Motor neuron (in vitro differentiated cells): ENCODE data around the gene UBR3. TPM values are rescaled to one million over a fixed set of nuclear protein-coding genes. Genes with fewer than 3 reads are reported as not detected.
"Not testable (repeated sequence)": the region's sequence is repeated elsewhere in the genome, so short reads cannot be mapped to it uniquely, and the experiment has no call there.

Source experiments
- ATAC-seq, 8 experiments: fragments of 200-7000 bp; cut with Tn5 transposase; replicated peaks in 6 of 8; 2 replicates each; pipeline ENCODE4 v1.8.0; 2021; ENCODE audit warnings: mild to moderate bottlenecking in 8 of 8, moderate library complexity in 8 of 8
- H3K27ac ChIP-seq, 2 donors: fragments of 250-450 bp; sonication (Bioruptor Pico); 2 replicates each; pipeline ENCODE4 v1.9.0; 2021; ENCODE audit warnings: antibody characterized with exemption in 2 of 2, mild to moderate bottlenecking in 2 of 2, moderate library complexity in 1 of 2
- H3K4me1 ChIP-seq, 2 donors: fragments of 250-450 bp; sonication (Bioruptor Pico); replicated peaks in 1 of 2; 2 replicates each; pipeline ENCODE4 v1.6.1; 2021; ENCODE audit warnings: antibody characterized with exemption in 2 of 2, mild to moderate bottlenecking in 2 of 2, moderate library complexity in 1 of 2
- H3K4me3 ChIP-seq, 5 donors: fragments of 250-450 bp; sonication (Bioruptor Pico); 2 replicates each; pipeline ENCODE4 v1.9.0; 2021; ENCODE audit warnings: antibody characterized with exemption in 5 of 5, mild to moderate bottlenecking in 5 of 5, moderate library complexity in 4 of 5
- WGBS, 10 experiments: fragments of 450-650 bp; shearing (Covaris generic); methylation state at CpG; one replicate each; pipeline ENCODE4 v1.0.0; 2022; 5-methylcytosine and 5-hydroxymethylcytosine counted together
- in situ Hi-C, 9 experiments: fragments of 400-800 bp; cut with MboI; loops; one replicate each; pipeline ENCODE4 v1.15.0; 2021; ENCODE audit warnings: low sequenced_read_pairs in 9 of 9, low pct_unique_long_range_greater_than_20kb in 2 of 9; ENCODE audit not compliant: unreplicated experiment in 9 of 9
- total RNA-seq, 8 experiments: library from RNA; unstranded; fragments of 300-600 nt; gene quantifications; 2 replicates each; pipeline versions ENCODE4 v1.2.3 to v1.2.4, GENCODE V29; 2022

The UBR3 gene
- total RNA-seq, 8 experiments from 2014 or later, result 24.7 to 61.0 (median 33.2) TPM

- WGBS, 10 experiments, result 92 to 100% (median 100%) methylated on average over 2 of the region's 2 CpGs; no CpG with 5 or more reads in 3 of the 10 experiments
- Histone ChIP-seq H3K4me3 (no peak overlapping the region), H3K4me1 (no peaks in the 10 kb centered on the region), H3K27ac (no peak overlapping the region)
- in situ Hi-C loops, result no loop called here
- no peak for ATAC-seq
These were observed 11.7 kb downstream of the UBR3 start for GRCh38 chr2:169838743-169839489.

GRCh38 chr2:169839954-169840746 lies 12.9 kb downstream of the UBR3 start:
- in situ Hi-C loops, result no loop called here
- 58 to 100% (median 90%) methylated on average over 1 to 5 of the region's 10 CpGs; no CpG with 5 or more reads in 3 of the 10 experiments for WGBS, 10 experiments

GRCh38 chr2:169840747-169841142 lies 13.5 kb downstream of the UBR3 start:
- no peak for ATAC-seq
- Histone ChIP-seq H3K27ac (no peak overlapping the region), H3K4me1 (no peaks in the 10 kb centered on the region), H3K4me3 (no peak overlapping the region)
- WGBS, 10 experiments, result 94 to 100% (median 100%) methylated on average over 1 to 2 of the region's 2 CpGs; no CpG with 5 or more reads in 4 of the 10 experiments
- in situ Hi-C loops, result no loop called here

More at GRCh38 chr2:169839954-169840746, 12.9 kb downstream of the UBR3 start:
- ATAC-seq, result peak in 1 of 8 experiments; percentile 31
- H3K4me3 ChIP-seq, result no peak overlapping the region
- no peak overlapping the region for H3K27ac ChIP-seq
- H3K4me1 ChIP-seq, result no peaks in the 10 kb centered on the region

GRCh38 chr2:169841625-169842024 lies 14.4 kb downstream of the UBR3 start:
- H3K27ac ChIP-seq, H3K4me1 ChIP-seq, ATAC-seq, H3K4me3 ChIP-seq, in situ Hi-C loops: not testable (repeated sequence)
- no CpG with 5 or more reads among the region's 24 CpGs for WGBS, 10 experiments

- ATAC-seq, result no peak
- no peak overlapping the region for H3K27ac ChIP-seq
- H3K4me1 ChIP-seq, result no peaks in the 10 kb centered on the region
- in situ Hi-C loops, result no loop called here
- no peak overlapping the region for H3K4me3 ChIP-seq
- 82 to 100% (median 100%) methylated on average over 1 to 2 of the region's 2 CpGs; no CpG with 5 or more reads in 3 of the 10 experiments for WGBS, 10 experiments
These were observed 17.8 kb downstream of the UBR3 start for GRCh38 chr2:169845016-169845415.

- in situ Hi-C loops, H3K4me3 ChIP-seq, H3K27ac ChIP-seq, ATAC-seq, H3K4me1 ChIP-seq: not testable (repeated sequence)
- WGBS, 10 experiments, result 67 to 100% (median 88%) methylated on average over 2 to 5 of the region's 8 CpGs; no CpG with 5 or more reads in 2 of the 10 experiments
These were observed 21.9 kb downstream of the UBR3 start for GRCh38 chr2:169848959-169849693.

GRCh38 chr2:169849710-169850109 lies 22.5 kb downstream of the UBR3 start:
- in situ Hi-C loops, result no loop called here
- no peak for ATAC-seq
- WGBS, 10 experiments, result 100% methylated on average over 1 of the region's 1 CpG; no CpG with 5 or more reads in 3 of the 10 experiments
- H3K4me3 ChIP-seq, result no peak overlapping the region
- H3K4me1 ChIP-seq, result no peaks in the 10 kb centered on the region
- no peak overlapping the region for H3K27ac ChIP-seq

GRCh38 chr2:169853041-169853668 lies 25.9 kb downstream of the UBR3 start:
- in situ Hi-C loops, result no loop called here
- no peak for ATAC-seq
- no peaks in the 10 kb centered on the region for H3K4me1 ChIP-seq
- no peak overlapping the region for H3K27ac ChIP-seq
- H3K4me3 ChIP-seq, result no peak overlapping the region
- 64 to 100% (median 92%) methylated on average over 2 to 4 of the region's 4 CpGs; no CpG with 5 or more reads in 1 of the 10 experiments for WGBS, 10 experiments

- H3K4me1 ChIP-seq, in situ Hi-C loops, H3K27ac ChIP-seq, H3K4me3 ChIP-seq, ATAC-seq: not testable (repeated sequence)
- WGBS, 10 experiments, result 39 to 100% (median 92%) methylated on average over 1 to 3 of the region's 42 CpGs; no CpG with 5 or more reads in 1 of the 10 experiments
These were observed 28.3 kb downstream of the UBR3 start for GRCh38 chr2:169855281-169856258.

- in situ Hi-C loops, result no loop called here
- Histone ChIP-seq H3K4me3 (no peak overlapping the region), H3K4me1 (no peaks in the 10 kb centered on the region), H3K27ac (no peak overlapping the region)
- WGBS, 10 experiments, result 80 to 100% (median 100%) methylated on average over 1 to 4 of the region's 4 CpGs
- no peak for ATAC-seq
These were observed 32.2 kb downstream of the UBR3 start for GRCh38 chr2:169859423-169859822.

- ATAC-seq, result no peak
- no peak overlapping the region for H3K27ac ChIP-seq
- WGBS, 10 experiments, result 89 to 100% (median 100%) methylated on average over 2 to 4 of the region's 4 CpGs
- H3K4me3 ChIP-seq, result no peak overlapping the region
- H3K4me1 ChIP-seq, result no peaks in the 10 kb centered on the region
- in situ Hi-C loops, result no loop called here
These were observed 32.9 kb downstream of the UBR3 start for GRCh38 chr2:169860149-169860548.

GRCh38 chr2:169862816-169863215 lies 35.6 kb downstream of the UBR3 start:
- peak in 1 of 8 experiments; percentile 26 for ATAC-seq
- WGBS, 10 experiments, result 14 to 86% (median 80%) methylated on average over 1 to 2 of the region's 2 CpGs; no CpG with 5 or more reads in 1 of the 10 experiments
- Histone ChIP-seq H3K4me3 (no peak overlapping the region), H3K4me1 (no peaks in the 10 kb centered on the region), H3K27ac (no peak overlapping the region)
- in situ Hi-C loops, result no loop called here
